ENCODE data around the gene EGF. TPM values are rescaled to one million over a fixed set of nuclear protein-coding genes. Genes with fewer than 3 reads are reported as not detected.

The EGF gene
- total RNA-seq, 1 experiment from 2014 or later = 1.5 TPM

DNA sequence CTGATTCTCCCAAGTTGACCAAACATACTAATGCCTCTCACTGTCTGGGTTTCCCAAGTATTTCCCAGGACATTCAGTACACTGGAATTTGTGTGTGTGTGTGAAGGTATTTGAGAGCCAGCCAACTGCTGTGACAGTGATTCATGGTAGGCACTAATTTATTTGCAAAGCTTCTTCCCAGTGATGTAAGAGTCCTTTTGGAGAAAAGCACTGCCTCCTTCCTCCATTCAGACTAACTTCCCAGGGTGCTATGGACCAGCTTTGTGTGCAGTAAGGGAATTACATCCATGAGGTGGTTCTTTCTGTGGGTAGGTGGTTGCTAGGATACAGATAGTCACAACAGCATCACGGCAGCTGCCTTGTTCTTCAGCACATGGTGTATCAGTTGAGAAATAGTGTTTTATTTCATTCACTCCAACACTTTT is 8.7 kb downstream of the EGF start:
- Histone ChIP-seq H3K23ac (ENCODE audit: insufficient read length, low read depth, low read length) (no peak overlapping the region), H2BK120ac (ENCODE audit: low read depth, low read length, poor library complexity, severe bottlenecking) (no peak overlapping the region), H3K4ac (ENCODE audit: low read depth, low read length) (no peak overlapping the region), H2BK20ac (ENCODE audit: low read depth, low read length, poor library complexity, severe bottlenecking) (peak overlapping the region; percentile 83), H3K23me2 (ENCODE audit: insufficient read length, low read depth, low read length, poor library complexity, severe bottlenecking) (no peaks in the 10 kb centered on the region), H2AFZ (ENCODE audit: low read length) (no peak overlapping the region), H4K5ac (ENCODE audit: insufficient read length, low read depth, low read length) (no peak overlapping the region), H3K14ac (ENCODE audit: insufficient read depth, low read length) (no peak overlapping the region), H3K18ac (ENCODE audit: insufficient read length, low read depth, low read length) (no peak overlapping the region), H4K91ac (ENCODE audit: insufficient read length, low read depth, low read length) (no peak overlapping the region), H4K20me1 (ENCODE audit: control insufficient read depth, insufficient read depth, insufficient read length) (no peaks in the 10 kb centered on the region), H3K9me3 (ENCODE audit: control insufficient read depth, low read depth, low read length) (no peaks in the 10 kb centered on the region), H3K27me3 (ENCODE audit: insufficient read depth, low read length) (no peaks in the 10 kb centered on the region), H3K56ac (ENCODE audit: insufficient read length, low read depth, low read length) (no peak overlapping the region), H2BK15ac (ENCODE audit: low read depth, low read length) (no peak overlapping the region), H3T11ph (ENCODE audit: low read length) (no peak overlapping the region), H3K9ac (ENCODE audit: extremely low read depth, insufficient read length, low read length) (no peak overlapping the region), H3K4me1 (ENCODE audit: insufficient read depth, low read length) (peaks cover 7% of the 10 kb centered on the region; the same call in 1 of the 2 replicates), H3K4me2 (ENCODE audit: insufficient read depth, insufficient read length, low read length) (no peak overlapping the region), H2AK5ac (ENCODE audit: insufficient read length, low read length) (no peak overlapping the region), H2BK12ac (ENCODE audit: insufficient read length, low read depth, low read length) (no peak overlapping the region), H3K27ac (ENCODE audit: insufficient read length, low read depth, low read length) (no peak overlapping the region), H3K79me2 (ENCODE audit: insufficient read depth, low read length) (no peaks in the 10 kb centered on the region), H4K8ac (replicated peaks; ENCODE audit: insufficient read length, low read depth, low read length) (no peak overlapping the region), H2BK5ac (ENCODE audit: insufficient read length, low read length) (no peak overlapping the region), H3K79me1 (ENCODE audit: insufficient read depth, low read depth, low read length, poor library complexity, severe bottlenecking) (no peaks in the 10 kb centered on the region)
- Mint-ChIP-seq H3K36me3 (ENCODE audit: insufficient read depth in 1 of 3, low read depth in 3 of 3) (no peaks in the 10 kb centered on the region), H3K4me3 (no peak overlapping the region), H3K9me3 (no peaks in the 10 kb centered on the region), H3K4me1 (peaks cover 15 to 18% of the 10 kb centered on the region in 2 experiments), H3K27ac (peak overlapping the region in 2 of 3 experiments; percentile 46 to 53; a peak in 1 of 7 replicates), H3K27me3 (ENCODE audit: low read depth) (no peaks in the 10 kb centered on the region)
- peak; percentile 37 for DNase-seq
- TF ChIP-seq, protein P1, sequence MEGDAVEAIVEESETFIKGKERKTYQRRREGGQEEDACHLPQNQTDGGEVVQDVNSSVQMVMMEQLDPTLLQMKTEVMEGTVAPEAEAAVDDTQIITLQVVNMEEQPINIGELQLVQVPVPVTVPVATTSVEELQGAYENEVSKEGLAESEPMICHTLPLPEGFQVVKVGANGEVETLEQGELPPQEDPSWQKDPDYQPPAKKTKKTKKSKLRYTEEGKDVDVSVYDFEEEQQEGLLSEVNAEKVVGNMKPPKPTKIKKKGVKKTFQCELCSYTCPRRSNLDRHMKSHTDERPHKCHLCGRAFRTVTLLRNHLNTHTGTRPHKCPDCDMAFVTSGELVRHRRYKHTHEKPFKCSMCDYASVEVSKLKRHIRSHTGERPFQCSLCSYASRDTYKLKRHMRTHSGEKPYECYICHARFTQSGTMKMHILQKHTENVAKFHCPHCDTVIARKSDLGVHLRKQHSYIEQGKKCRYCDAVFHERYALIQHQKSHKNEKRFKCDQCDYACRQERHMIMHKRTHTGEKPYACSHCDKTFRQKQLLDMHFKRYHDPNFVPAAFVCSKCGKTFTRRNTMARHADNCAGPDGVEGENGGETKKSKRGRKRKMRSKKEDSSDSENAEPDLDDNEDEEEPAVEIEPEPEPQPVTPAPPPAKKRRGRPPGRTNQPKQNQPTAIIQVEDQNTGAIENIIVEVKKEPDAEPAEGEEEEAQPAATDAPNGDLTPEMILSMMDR (conservative IDR thresholded peaks at IDR 0.05) = no peak
- WGBS (ENCODE audit: extremely low coverage, insufficient read length, low lambda C conversion rate) = no CpG with 5 or more reads among the region's 1 CpG
